ENCODE data around the gene PSMD13.
"Not testable (repeated sequence)": the region's sequence is repeated elsewhere in the genome, so short reads cannot be mapped to it uniquely, and the experiment has no call there.

Gene PSMD13

DNA sequence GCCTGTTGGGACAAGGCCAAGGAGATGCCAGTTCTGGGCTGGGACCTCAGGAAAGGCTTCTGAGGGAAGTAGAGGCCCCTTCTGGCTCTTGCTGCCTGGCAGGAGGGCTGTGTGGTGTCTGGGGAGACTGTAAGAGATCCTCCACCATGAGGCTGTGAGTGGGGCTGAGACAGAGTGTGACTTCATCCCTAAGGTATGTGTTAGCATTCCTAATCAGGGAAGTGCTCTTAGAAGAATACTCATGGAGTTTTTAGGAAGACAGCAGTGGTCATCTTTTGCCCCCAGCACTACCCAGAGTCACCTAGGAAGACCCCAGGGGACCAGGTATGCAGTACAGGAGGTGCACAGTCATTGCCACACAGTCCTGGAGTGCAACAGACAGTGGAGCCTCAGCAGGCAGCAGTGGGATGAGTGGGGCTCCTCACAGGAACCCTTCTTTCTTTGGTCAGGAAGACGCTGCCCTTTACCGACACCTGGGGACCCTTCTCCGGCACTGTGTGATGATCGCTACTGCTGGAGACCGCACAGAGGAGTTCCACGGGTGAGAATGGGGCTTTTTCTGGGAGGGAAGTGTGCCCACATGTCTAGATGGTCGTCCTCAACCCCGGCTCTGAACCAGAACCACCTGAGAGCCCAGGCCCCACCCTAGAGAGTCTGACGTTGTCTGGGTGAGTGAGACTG, 26.5 kb upstream of the PSMD13 start:
- ATAC-seq, result no peak
- Mint-ChIP-seq H3K4me3 (peak overlapping the region; percentile 87), H3K9me3 (no peaks in the 10 kb centered on the region), H3K27ac (peak overlapping the region; percentile 93), H3K36me3 (peaks cover 35% of the 10 kb centered on the region), H3K27me3 (no peaks in the 10 kb centered on the region), H3K4me1 (peaks cover 35% of the 10 kb centered on the region)

DNA sequence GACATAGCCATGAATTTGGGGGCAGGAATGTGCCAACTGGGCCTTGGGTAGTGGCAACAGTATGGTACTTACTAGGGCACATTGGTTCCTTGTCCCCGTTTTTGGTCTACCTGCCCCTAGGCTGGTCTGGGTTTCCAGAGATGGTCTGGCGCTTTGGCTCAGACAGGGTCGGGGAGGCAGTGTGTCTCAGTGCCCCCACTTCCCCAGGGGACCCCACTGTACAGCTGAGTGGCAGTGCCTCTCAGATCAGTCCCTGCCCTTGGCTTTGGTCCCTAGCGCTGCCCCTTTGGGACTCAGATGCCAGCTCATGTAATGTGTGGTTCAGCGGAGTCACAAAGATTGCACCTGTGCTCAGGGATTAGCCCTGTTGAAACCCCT, 26.0 kb upstream of the PSMD13 start:
- H3K4me1 Mint-ChIP-seq, result peaks cover 34% of the 10 kb centered on the region
- H3K4me3 Mint-ChIP-seq, result no peak overlapping the region

DNA sequence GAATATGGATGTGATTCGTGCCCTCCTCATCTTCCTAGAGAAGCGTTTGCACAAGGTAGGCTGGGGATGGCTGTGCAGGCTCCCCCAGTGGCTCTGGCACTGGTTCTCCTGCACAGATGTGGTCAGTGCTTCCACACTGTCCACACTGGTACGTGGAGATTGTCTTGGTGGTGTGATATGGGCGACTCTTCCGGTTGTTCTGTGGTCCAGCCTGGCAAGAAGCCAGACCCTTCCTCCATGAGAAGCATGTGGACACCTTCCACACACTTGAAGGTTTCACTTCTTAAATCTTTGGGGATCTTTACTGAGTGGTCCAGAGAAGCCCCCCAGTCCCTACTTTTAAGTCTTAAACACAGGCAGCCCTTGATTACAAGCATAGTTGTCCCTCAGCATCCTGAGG, 25.5 kb upstream of the PSMD13 start:
- no peaks in the 10 kb centered on the region for H3K27me3 Mint-ChIP-seq
- no peak overlapping the region for H3K27ac Mint-ChIP-seq
- no peak for ATAC-seq
- H3K4me1 Mint-ChIP-seq, result peaks cover 29% of the 10 kb centered on the region
- H3K4me3 Mint-ChIP-seq, result no peak overlapping the region
- H3K36me3 Mint-ChIP-seq, result peaks cover 35% of the 10 kb centered on the region
- no peaks in the 10 kb centered on the region for H3K9me3 Mint-ChIP-seq

More for the DNA sequence above, 26.0 kb upstream of the PSMD13 start:
- Mint-ChIP-seq H3K27ac (peak overlapping the region; percentile 93), H3K9me3 (no peaks in the 10 kb centered on the region), H3K36me3 (peaks cover 35% of the 10 kb centered on the region), H3K27me3 (no peaks in the 10 kb centered on the region)
- ATAC-seq, result no peak

DNA sequence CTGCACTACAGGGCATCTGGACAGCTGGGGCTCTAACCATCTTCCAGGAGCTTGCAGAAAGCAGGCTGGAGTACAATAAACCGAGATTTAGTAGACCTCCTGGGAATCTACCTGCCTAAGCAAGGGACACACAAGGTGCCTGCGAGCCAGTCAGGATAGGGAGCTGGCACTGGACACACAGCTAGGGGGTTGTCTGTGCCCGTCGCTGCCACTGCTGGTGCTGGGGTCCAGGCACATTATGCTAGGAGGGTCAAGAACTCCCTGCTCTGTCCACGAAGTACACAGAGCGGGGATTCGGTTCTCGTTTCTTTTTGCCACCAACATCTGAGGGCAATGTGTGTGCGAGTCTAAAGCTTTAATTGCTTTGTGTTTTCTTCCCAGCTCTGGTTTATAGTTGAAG, 25.0 kb upstream of the PSMD13 start:
- no peak overlapping the region for H3K4me3 Mint-ChIP-seq
- H3K9me3 Mint-ChIP-seq, result no peaks in the 10 kb centered on the region
- ATAC-seq, result no peak
- H3K27me3 Mint-ChIP-seq, result no peaks in the 10 kb centered on the region
- peaks cover 35% of the 10 kb centered on the region for H3K36me3 Mint-ChIP-seq
- peaks cover 24% of the 10 kb centered on the region for H3K4me1 Mint-ChIP-seq
- H3K27ac Mint-ChIP-seq, result no peak overlapping the region

DNA sequence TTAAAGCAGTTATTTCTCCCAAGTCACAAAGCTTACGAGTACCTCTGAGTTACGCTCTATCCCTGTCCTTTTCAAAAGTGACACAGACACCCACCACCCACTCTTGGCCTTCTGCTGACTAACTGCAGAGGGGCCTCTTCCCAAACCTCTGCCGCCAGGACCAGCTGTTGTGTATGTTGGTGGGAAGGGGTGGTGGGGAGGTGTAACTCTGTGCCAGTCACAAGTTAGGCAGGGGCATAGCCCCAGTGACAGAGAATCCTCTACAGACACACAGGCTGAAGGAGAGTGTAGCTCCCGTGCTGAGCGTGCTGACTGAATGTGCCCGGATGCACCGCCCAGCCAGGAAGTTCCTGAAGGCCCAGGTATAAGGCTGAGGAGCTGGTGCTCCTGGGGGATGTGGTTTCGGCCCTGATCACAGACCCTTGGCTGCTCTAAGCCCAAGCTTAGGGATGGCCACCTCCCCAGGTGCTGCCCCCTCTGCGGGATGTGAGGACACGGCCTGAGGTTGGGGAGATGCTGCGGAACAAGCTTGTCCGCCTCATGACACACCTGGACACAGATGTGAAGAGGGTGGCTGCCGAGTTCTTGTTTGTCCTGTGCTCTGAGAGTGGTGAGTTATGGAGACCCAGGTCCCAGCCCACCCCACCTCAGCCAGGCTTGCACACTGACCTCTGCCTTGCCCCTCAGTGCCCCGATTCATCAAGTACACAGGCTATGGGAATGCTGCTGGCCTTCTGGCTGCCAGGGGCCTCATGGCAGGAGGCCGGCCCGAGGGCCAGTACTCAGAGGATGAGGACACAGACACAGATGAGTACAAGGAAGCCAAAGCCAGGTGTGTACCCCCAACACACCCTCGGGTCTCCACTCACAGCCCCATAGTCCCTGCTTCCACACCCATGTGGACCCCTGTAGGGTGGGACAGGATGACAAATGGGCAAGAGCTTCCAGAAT, 24.4 kb upstream of the PSMD13 start:
- H3K36me3 Mint-ChIP-seq, result peaks cover 35% of the 10 kb centered on the region
- H3K27me3 Mint-ChIP-seq, result no peaks in the 10 kb centered on the region
- no peak overlapping the region for H3K4me3 Mint-ChIP-seq
- H3K9me3 Mint-ChIP-seq, result no peaks in the 10 kb centered on the region
- no peak for ATAC-seq
- peak overlapping the region; percentile 4 for H3K27ac Mint-ChIP-seq
- H3K4me1 Mint-ChIP-seq, result peaks cover 22% of the 10 kb centered on the region

DNA sequence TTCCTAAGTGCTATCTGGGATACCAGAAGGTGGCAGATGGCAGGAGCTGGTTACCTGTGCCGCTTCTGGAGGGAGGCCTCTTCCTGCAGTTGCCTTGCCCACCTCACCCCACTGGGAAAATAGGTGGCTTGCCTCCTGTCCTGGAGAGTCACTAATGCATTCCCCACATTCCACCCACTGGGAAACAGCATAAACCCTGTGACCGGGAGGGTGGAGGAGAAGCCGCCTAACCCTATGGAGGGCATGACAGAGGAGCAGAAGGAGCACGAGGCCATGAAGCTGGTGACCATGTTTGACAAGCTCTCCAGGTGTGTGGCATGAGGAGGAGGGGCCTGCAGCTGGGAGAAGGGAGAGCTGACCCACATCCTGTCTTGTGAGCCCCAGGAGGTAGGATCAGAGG, 23.7 kb upstream of the PSMD13 start:
- H3K27me3 Mint-ChIP-seq, result no peaks in the 10 kb centered on the region
- peaks cover 22% of the 10 kb centered on the region for H3K4me1 Mint-ChIP-seq
- no peak overlapping the region for H3K4me3 Mint-ChIP-seq
- H3K36me3 Mint-ChIP-seq, result peaks cover 35% of the 10 kb centered on the region
- no peak for ATAC-seq
- peak overlapping the region; percentile 4 for H3K27ac Mint-ChIP-seq
- no peaks in the 10 kb centered on the region for H3K9me3 Mint-ChIP-seq

DNA sequence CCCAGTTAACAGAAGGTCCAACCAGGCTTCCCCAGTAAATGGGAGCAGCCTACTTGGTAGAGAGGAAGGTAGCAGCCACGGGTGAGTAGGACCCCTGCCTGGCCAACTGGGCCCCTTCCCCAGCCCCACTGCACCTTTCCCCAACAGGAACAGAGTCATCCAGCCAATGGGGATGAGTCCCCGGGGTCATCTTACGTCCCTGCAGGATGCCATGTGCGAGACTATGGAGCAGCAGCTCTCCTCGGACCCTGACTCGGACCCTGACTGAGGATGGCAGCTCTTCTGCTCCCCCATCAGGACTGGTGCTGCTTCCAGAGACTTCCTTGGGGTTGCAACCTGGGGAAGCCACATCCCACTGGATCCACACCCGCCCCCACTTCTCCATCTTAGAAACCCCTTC, 22.7 kb upstream of the PSMD13 start:
- Mint-ChIP-seq H3K27me3 (no peaks in the 10 kb centered on the region), H3K4me1 (peaks cover 22% of the 10 kb centered on the region), H3K36me3 (peaks cover 31% of the 10 kb centered on the region), H3K9me3 (no peaks in the 10 kb centered on the region), H3K27ac (no peak overlapping the region), H3K4me3 (no peak overlapping the region)
- no peak for ATAC-seq

DNA sequence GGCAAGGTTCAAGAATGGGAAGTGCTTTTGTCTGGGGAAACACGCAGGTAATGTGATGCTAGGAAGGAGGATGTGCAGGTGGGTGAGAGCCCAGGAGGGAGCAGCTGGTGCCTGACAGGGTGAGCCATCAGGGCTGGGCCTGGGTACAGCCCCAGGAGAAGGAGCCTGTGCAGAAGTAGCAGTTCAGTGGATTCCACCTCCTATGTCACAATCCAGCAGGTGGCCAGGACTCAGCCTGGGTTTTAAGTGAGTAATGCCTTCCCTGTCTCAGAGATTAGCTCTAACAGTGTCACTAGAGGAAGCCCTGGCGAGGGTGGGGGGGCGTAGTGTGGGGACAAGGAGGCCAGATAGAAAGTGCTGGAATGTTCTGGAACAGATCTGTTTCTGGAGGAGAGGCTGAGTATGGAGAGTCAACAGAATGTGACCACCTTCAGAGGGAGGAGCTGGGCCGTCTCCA, 21.2 kb upstream of the PSMD13 start:
- peaks cover 29% of the 10 kb centered on the region for H3K36me3 Mint-ChIP-seq
- H3K27me3 Mint-ChIP-seq, result no peaks in the 10 kb centered on the region
- H3K4me3 Mint-ChIP-seq, result no peak overlapping the region
- ATAC-seq, result no peak
- H3K27ac Mint-ChIP-seq, result peak overlapping the region; percentile 14
- H3K4me1 Mint-ChIP-seq, result peaks cover 9% of the 10 kb centered on the region
- H3K9me3 Mint-ChIP-seq, result no peaks in the 10 kb centered on the region

DNA sequence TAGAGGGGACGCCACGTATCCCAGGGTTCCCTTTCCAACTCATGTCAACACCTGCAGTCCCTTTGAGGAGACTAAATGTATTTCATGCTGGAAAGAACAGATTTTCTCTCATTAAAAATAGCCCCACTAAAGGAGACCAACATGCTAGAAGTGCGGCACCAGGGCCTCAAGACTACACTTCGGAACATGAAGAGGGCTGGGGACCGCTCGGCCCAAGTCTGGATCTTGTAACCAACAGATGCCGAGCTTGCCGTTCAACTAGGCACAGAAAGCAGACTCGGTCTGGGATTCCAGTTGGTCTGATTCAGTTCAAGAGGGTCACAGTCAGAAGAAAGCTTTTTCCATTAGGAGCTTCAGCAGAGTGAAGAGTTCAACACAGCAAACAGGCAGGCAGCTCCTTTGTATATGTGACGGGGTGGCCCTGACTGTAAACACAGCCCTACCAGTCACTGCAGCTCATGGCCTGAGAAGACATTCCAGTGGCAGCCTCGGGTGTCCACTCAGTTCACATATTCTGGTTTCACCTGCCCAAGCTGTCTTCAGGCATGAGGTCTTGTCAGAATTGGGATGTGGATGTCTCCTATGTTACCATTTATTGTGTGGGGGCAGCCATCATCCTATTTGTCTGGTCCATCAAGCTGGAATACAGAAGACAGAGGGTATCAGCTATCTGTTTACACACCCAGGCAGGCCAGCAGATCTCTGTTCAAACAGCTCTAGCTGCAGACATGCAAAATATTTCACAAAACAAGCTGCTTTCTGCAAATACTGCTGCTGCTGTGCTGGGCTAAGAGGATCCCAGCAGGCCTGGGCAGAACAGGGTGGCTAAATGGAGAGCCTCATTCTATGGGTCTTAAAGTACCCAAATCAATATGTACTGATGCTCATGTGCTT, 20.4 kb upstream of the PSMD13 start:
- H3K27ac Mint-ChIP-seq, result peak overlapping the region; percentile 14
- peaks cover 25% of the 10 kb centered on the region for H3K36me3 Mint-ChIP-seq
- no peaks in the 10 kb centered on the region for H3K9me3 Mint-ChIP-seq
- no peak for ATAC-seq
- no peak overlapping the region for H3K4me3 Mint-ChIP-seq
- no peaks in the 10 kb centered on the region for H3K27me3 Mint-ChIP-seq
- H3K4me1 Mint-ChIP-seq, result peaks cover 4% of the 10 kb centered on the region

DNA sequence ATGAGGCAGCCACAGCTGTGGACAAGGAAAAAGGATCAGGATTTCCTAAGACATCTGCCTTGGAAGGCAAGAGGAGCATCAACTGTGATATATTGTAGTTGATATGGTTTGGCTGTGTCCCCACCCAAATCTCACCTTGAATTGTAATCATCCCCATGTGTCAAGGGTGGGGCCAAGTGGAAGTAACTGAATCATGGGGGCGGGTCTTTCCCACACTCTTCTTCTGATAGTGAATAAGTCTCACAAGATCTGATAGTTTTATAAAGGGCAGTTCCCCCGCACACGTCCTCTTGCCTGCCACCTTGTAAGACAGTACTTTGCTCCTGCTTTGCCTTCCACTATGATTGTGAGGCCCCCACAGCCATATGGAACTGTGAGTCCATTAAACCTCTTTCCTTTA, 19.1 kb upstream of the PSMD13 start:
- Mint-ChIP-seq H3K36me3 (peaks cover 29% of the 10 kb centered on the region), H3K9me3 (no peaks in the 10 kb centered on the region), H3K27me3 (no peaks in the 10 kb centered on the region), H3K4me3 (no peak overlapping the region), H3K27ac (no peak overlapping the region), H3K4me1 (peaks cover 4% of the 10 kb centered on the region)
- no peak for ATAC-seq

DNA sequence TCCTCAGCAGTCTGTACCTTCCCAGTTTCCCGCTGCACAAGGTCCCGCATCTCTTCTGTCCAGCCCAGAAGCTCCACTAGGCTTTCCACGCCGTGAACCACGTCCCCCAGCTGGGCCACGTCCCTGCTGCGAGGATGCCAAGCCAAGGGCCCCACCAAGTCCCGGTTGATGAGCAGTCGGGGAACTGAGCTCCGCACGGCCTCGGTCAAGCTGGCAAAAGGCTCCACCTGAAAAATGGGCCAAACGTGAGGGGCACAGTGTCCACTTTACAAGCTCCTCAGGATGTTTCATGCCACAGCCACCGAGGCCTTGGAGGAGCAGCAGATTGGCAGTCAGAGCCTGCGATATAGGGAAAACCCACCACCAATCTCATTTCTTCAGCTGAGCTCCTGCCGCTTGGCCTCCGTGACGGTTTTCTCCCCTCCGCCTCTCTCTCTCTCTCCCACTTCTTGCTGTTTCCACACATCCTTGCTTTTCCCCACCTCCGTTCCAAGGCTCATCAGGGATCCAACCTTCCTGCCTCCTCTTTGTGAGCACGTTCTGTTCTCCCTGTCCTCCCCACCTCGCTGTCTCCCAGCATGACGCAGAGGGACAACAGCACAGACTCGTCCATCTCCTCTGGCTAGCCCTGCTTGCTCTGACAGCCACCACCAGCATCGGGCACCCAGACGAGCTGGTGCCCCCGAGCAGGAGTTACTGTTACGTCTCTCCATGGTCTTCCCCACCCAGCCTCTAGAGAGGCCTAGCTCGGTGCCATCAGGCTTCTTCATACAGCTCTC, 17.8 kb upstream of the PSMD13 start:
- Mint-ChIP-seq H3K4me3 (no peak overlapping the region), H3K36me3 (peaks cover 33% of the 10 kb centered on the region), H3K27ac (no peak overlapping the region), H3K4me1 (peaks cover 4% of the 10 kb centered on the region), H3K27me3 (no peaks in the 10 kb centered on the region), H3K9me3 (no peaks in the 10 kb centered on the region)
- ATAC-seq, result no peak

DNA sequence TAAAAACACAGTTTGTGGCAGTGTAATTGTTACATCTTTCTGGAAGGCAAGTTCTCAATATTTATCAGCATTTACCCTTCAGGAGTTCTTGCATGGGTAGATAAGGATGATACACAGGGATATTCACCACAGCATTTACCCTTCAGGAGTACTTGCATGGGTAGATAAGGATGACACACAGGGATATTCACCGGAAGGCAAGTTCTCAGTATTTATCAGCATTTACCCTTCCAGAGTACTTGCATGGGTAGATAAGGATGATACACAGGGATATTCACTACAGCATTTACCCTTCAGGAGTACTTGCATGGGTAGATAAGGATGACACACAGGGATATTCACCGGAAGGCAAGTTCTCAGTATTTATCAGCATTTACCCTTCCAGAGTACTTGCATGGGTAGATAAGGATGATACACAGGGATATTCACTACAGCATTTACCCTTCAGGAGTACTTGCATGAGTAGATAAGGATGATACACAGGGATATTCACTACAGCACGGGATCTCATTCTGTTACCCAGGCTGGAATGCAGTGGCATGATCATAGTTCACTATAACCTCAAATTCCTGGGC, 16.0 kb upstream of the PSMD13 start:
- H3K4me3 Mint-ChIP-seq, H3K9me3 Mint-ChIP-seq, H3K27me3 Mint-ChIP-seq, H3K27ac Mint-ChIP-seq, H3K4me1 Mint-ChIP-seq, ATAC-seq: not testable (repeated sequence)
- H3K36me3 Mint-ChIP-seq, result peaks cover 27% of the 10 kb centered on the region

DNA sequence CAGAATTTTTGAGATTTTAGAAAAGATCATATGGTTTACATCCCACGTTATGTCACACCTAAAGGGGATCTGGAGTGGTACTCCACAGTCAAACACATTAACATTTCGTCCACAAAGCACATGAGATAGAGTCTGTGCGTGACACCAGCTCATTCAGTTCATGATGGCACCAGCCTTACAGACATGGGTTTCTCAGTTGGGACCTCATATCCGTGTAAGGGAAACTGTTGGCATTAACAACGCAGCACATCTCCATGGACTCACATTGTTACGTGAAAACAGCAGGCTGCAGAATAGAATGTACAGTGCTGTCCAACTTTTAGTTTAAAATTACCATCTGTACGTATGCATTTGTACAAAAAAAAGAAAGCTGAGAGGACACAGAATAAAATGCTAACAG, 15.2 kb upstream of the PSMD13 start:
- Mint-ChIP-seq H3K4me3 (no peak overlapping the region), H3K36me3 (peaks cover 27% of the 10 kb centered on the region), H3K9me3 (no peaks in the 10 kb centered on the region), H3K27me3 (no peaks in the 10 kb centered on the region), H3K27ac (no peak overlapping the region), H3K4me1 (peaks cover 11% of the 10 kb centered on the region)
- no peak for ATAC-seq

All from stimulated activated memory B cell treated with anti-CD40 and anti-IgM and Interleukin-4, amounts not matched to agents 10 μg/mL and 1 μg/mL and 100 μg/mL, for 72 hours (primary cell).